ENCODE data around the gene PTGFRN.

The PTGFRN gene

DNA sequence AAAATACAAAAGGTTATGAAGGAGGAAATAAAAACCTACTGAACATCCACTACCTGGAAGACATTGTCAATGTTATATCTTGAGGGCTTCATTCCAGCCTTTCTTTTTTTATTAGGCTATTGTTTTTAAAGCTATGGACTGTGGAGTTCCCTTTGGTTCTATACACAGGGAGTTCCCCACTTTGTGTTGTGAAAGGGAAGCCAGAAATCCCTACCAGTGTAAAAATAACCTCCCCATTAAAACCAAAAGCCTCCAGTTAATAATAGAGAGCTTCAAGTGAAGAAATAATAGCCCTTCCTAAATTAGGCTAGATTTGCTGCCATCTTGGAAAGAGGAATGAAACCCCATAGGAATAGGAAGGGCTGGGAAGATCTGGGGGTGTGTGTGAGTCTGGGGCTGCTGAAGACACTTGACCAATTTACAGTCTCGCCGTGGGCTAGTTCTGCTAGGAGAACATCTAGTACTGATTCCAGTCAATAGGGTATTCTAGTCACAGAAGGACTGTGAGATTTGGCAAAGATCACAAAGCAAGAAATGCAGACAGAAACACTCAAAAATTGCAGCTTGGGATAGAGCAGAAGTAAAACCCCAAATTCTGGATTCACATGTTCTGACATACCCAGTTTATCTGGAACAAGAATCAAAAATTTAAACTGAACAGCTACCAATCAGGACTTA lies 32.4 kb upstream of the PTGFRN start:
- no peaks in the 10 kb centered on the region for H3K27me3 ChIP-seq (ENCODE audit: insufficient read depth, poor library complexity, severe bottlenecking)
- no peak for DNase-seq (ENCODE audit: low read depth in 1 of 2, low spot score in 1 of 2)

DNA sequence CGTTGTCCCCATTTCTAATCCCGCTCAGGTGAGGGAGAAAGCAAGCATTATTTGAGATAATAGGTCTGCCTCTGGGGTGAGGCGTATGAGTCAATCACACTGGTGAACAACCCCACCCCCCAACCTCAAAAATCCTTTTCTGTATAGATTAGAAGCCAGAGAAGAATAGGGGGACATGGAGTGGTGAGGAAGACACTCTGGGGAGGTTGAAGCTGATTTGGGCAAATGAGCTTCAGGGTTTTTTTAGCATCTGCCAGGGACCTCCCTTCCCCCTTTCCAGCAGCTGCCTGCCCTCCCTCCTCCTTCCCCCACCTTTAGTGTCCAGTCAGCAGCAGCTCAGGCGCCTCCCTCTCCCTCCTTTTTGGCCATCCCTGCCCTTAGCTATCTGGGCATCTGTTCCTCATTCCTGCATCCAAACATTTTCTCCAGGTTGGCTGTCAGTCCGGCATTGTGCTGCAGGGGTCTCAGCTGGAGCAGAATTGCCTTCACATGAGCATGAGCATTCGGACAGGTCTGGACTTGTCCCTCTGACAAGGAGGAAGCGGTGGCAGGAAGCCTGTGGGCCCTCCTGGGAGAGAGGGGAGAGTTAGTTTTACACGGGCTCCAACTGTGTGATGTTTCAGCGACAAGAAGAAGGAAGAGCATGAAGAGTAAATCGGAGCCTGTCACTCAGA lies 30.8 kb upstream of the PTGFRN start:
- Histone ChIP-seq H3K27me3 (ENCODE audit: insufficient read depth, poor library complexity, severe bottlenecking) (no peaks in the 10 kb centered on the region), H3K4me3 (replicated peaks; ENCODE audit: insufficient read depth, low read length) (no peak overlapping the region), H3K27ac (replicated peaks) (no peak overlapping the region)
- DNase-seq (ENCODE audit: low read depth in 1 of 2, low spot score in 1 of 2) = peak in 1 of 2 experiments; percentile 16
- no peak for TF ChIP-seq POLR2AphosphoS5 (IDR thresholded peaks at IDR 0.05; ENCODE audit: low read depth)

More for the DNA sequence above, 32.4 kb upstream of the PTGFRN start:
- Histone ChIP-seq H3K4me3 (replicated peaks; ENCODE audit: insufficient read depth, low read length) (no peak overlapping the region), H3K27ac (replicated peaks) (no peak overlapping the region)
- TF ChIP-seq GABPA (IDR thresholded peaks at IDR 0.05; ENCODE audit: low read depth) (no peak), POLR2AphosphoS5 (IDR thresholded peaks at IDR 0.05; ENCODE audit: low read depth) (no peak), SPI1 (IDR thresholded peaks at IDR 0.05; ENCODE audit: borderline replicate concordance, low read depth) (no peak)
- TF ChIP-seq, protein P1, sequence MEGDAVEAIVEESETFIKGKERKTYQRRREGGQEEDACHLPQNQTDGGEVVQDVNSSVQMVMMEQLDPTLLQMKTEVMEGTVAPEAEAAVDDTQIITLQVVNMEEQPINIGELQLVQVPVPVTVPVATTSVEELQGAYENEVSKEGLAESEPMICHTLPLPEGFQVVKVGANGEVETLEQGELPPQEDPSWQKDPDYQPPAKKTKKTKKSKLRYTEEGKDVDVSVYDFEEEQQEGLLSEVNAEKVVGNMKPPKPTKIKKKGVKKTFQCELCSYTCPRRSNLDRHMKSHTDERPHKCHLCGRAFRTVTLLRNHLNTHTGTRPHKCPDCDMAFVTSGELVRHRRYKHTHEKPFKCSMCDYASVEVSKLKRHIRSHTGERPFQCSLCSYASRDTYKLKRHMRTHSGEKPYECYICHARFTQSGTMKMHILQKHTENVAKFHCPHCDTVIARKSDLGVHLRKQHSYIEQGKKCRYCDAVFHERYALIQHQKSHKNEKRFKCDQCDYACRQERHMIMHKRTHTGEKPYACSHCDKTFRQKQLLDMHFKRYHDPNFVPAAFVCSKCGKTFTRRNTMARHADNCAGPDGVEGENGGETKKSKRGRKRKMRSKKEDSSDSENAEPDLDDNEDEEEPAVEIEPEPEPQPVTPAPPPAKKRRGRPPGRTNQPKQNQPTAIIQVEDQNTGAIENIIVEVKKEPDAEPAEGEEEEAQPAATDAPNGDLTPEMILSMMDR (IDR thresholded peaks at IDR 0.05; ENCODE audit: insufficient read depth, low read length) = no peak
- TF ChIP-seq, protein P2, sequence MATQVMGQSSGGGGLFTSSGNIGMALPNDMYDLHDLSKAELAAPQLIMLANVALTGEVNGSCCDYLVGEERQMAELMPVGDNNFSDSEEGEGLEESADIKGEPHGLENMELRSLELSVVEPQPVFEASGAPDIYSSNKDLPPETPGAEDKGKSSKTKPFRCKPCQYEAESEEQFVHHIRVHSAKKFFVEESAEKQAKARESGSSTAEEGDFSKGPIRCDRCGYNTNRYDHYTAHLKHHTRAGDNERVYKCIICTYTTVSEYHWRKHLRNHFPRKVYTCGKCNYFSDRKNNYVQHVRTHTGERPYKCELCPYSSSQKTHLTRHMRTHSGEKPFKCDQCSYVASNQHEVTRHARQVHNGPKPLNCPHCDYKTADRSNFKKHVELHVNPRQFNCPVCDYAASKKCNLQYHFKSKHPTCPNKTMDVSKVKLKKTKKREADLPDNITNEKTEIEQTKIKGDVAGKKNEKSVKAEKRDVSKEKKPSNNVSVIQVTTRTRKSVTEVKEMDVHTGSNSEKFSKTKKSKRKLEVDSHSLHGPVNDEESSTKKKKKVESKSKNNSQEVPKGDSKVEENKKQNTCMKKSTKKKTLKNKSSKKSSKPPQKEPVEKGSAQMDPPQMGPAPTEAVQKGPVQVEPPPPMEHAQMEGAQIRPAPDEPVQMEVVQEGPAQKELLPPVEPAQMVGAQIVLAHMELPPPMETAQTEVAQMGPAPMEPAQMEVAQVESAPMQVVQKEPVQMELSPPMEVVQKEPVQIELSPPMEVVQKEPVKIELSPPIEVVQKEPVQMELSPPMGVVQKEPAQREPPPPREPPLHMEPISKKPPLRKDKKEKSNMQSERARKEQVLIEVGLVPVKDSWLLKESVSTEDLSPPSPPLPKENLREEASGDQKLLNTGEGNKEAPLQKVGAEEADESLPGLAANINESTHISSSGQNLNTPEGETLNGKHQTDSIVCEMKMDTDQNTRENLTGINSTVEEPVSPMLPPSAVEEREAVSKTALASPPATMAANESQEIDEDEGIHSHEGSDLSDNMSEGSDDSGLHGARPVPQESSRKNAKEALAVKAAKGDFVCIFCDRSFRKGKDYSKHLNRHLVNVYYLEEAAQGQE (IDR thresholded peaks at IDR 0.05; ENCODE audit: insufficient replicate concordance, low read depth) = no peak

DNA sequence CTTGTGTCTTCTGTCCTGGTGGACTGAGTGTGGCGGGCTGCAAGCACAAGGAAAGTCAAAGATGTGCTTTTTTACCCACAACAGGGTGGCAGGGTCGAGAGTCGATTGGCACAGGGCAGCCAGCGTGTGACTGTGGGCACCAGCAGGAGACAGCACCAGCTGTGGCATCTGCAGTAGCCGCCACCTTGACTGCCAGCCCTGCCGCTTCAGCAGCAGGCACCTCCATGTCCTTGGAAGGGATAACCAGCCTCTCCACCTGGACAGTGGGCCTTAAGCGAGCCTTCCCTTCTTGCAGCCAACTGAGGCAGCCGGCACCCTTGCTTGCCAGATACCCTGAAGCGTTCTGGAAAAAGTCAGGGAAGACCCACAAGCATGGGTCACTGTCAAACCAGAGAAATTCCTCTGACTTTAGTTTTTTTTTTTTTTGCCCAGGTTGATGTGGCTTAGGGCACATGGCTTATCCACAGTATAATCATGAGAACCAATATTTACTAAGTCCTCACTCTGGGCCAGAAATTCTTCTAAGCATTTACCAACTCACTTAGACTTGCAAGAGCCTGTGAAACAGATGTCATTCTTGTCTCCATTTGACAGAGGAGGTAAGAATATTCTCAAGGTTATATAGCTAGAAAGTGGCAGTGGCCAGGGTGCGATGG lies 30.1 kb upstream of the PTGFRN start:
- H3K27ac ChIP-seq (replicated peaks) = no peak overlapping the region
- TF ChIP-seq, protein P2 (IDR thresholded peaks at IDR 0.05; ENCODE audit: insufficient replicate concordance, low read depth) = no peak
- TF ChIP-seq SPI1 (IDR thresholded peaks at IDR 0.05; ENCODE audit: borderline replicate concordance, low read depth) (no peak), POLR2AphosphoS5 (IDR thresholded peaks at IDR 0.05; ENCODE audit: low read depth) (no peak), GABPA (IDR thresholded peaks at IDR 0.05; ENCODE audit: low read depth) (no peak)
- TF ChIP-seq, protein P1 (IDR thresholded peaks at IDR 0.05; ENCODE audit: insufficient read depth, low read length) = no peak
- H3K4me3 ChIP-seq (replicated peaks; ENCODE audit: insufficient read depth, low read length) = no peak overlapping the region
- H3K27me3 ChIP-seq (ENCODE audit: insufficient read depth, poor library complexity, severe bottlenecking) = no peaks in the 10 kb centered on the region
- no peak for DNase-seq (ENCODE audit: low read depth in 1 of 2, low spot score in 1 of 2)

DNA sequence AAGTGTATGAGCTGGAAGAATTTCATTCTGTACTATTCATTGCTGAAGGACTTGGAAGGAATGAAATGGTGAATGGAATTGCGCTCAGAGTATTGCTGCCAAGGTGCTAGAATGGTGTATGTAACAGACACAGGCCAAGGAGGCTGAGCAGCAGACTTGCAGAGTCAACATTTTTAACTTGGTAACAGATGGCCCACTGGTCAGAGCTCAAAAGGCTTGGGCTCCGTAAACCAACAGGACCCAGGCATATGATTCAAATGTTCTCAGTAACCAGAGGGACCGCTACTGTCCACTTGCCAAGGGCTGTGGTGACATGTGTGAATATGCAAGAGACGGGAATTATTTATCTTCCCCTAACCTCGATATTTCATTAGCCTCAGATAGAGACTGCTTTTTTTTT lies 28.8 kb upstream of the PTGFRN start:
- TF ChIP-seq POLR2AphosphoS5 (IDR thresholded peaks at IDR 0.05; ENCODE audit: low read depth) (no peak), SPI1 (IDR thresholded peaks at IDR 0.05; ENCODE audit: borderline replicate concordance, low read depth) (no peak), GABPA (IDR thresholded peaks at IDR 0.05; ENCODE audit: low read depth) (no peak)
- TF ChIP-seq, protein P1 (IDR thresholded peaks at IDR 0.05; ENCODE audit: insufficient read depth, low read length) = no peak
- TF ChIP-seq, protein P2 (IDR thresholded peaks at IDR 0.05; ENCODE audit: insufficient replicate concordance, low read depth) = no peak
- no peak for DNase-seq (ENCODE audit: low read depth in 1 of 2, low spot score in 1 of 2)
- Histone ChIP-seq H3K4me3 (replicated peaks; ENCODE audit: insufficient read depth, low read length) (no peak overlapping the region), H3K27ac (replicated peaks) (no peak overlapping the region), H3K27me3 (ENCODE audit: insufficient read depth, poor library complexity, severe bottlenecking) (no peaks in the 10 kb centered on the region)
